GM19467 (cell line): ENCODE results near the gene AFP.
"Not testable (repeated sequence)": the region's sequence is repeated elsewhere in the genome, so short reads cannot be mapped to it uniquely, and the experiment has no call there.

ENCODE experiments used
- ATAC-seq: cut with Tn5 transposase; IDR thresholded peaks from one replicate; pipeline ENCODE4 v1.9.1; 2021; ENCODE audit warnings: mild to moderate bottlenecking, moderate library complexity; ENCODE audit not compliant: unreplicated experiment

Gene AFP

DNA sequence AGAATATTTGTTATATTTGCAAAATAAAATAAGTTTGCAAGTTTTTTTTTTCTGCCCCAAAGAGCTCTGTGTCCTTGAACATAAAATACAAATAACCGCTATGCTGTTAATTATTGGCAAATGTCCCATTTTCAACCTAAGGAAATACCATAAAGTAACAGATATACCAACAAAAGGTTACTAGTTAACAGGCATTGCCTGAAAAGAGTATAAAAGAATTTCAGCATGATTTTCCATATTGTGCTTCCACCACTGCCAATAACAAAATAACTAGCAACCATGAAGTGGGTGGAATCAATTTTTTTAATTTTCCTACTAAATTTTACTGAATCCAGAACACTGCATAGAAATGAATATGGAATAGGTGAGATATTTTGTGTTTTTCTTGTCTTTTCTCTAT, at the start of gene AFP:
Gene AFP (plus strand): TSS at position 238 of the 400 bp plus-strand sequence. CDS start 42 bp downstream, at position 280.
- no peak for ATAC-seq

DNA sequence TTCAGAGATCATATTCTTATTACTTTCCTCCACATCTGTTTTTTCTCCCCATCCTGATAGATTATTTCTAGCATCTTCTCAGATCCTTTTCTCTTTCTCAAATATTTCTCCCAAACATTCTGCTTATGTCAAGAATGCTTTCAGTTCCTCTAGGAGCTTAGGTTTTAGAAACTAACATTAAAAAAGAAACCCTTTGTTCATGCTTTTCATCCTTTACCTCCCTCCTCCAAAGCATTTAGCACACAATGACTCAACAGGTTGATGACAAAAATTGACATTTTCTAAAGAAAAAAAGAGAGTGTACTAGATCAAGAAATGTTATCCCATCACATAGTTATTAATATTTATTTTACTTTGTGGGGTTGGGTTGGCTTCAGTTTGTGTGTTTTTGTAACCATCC, 48.5 kb upstream of the AFP start:
- no peak for ATAC-seq

DNA sequence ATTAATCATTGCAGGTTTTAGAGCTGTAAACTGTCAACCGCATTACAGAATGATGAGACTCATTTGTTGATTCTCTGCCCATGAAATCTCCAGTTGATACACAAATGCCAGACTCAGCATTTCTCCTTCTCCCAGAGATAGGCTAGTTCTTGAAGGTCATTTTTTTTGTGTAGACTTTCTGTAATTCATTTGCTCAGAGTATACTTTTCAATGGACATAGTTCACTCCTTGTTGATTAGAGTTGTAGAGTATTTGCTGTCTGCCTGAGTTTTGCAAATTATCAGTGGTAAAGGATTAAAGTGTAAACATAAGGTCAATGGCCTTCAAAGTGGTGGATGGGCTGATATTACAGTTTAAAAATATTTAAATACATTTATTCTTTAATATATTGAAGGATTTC, 47.1 kb upstream of the AFP start:
- no peak for ATAC-seq

DNA sequence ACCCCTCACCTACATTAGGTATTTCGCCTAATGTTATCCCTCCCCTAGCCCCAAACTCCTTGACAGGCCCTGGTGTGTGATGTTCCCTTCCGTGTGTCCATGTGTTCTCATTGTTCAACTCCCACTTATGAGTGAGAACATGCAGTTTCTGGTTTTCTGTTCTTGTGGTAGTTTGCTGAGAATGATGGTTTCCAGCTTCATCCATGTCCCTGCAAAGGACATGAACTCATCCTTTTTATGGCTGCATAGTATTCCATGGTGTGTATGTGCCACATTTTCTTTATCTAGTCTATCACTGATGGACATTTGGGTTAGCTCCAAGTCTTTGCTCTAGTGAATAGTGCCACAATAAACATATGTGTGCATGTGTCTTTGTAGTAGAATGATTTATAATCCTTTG, 46.4 kb upstream of the AFP start:
- ATAC-seq = not testable (repeated sequence)

DNA sequence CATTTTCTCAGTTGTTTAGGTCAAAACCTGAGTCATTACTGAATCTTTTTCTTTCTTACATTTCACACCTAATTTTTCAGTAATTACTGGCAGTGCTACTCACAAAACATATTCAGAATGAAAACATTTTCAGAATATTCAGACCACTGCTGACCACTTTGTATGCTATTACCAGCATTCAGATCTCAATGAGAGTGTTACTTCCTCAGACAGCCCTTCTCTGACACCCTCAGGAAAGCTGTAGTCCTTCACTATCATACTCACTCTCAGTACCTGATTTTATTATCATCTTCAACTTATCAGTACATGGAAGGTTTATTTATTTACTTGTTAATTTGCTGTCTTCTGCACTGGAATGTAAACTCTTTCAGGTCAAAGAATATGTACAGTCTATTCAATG, 44.2 kb upstream of the AFP start:
- ATAC-seq = no peak

DNA sequence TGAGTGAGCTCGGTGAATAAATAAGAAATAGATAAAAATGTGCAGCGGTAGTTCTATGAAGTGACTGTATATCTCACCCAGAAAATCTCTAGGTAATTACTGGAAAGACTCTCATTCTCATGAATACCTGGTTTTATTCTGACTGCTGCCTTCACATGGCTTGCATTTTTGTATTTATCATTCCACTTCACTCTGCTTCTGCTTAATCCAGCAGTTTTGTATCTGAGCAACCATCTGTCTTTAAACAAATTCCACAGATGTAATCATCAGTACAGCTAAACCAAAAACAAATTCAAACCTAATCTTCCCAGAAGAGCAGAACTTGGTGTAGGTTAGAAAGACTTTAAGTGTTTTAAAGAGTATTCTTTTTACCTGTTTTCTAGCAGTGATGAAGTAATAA, 43.1 kb upstream of the AFP start:
- no peak for ATAC-seq

DNA sequence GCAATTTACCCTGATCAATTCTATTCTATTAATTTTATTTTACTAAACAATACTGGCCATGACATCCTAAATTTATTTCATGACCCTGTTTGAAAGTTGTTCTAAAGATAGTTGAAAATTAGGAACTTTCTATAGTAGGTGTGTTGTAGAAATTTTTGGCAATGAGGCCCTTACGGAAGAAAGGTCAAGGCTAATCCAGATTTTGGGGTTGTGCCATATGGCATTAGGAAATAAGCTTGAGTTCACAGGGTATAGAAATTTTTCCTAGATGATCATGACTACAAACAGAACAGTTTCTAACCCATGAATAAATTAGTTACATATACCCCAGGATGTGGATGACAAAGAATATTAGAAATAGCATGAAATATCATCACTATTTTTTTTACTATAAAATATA, 39.7 kb upstream of the AFP start:
- ATAC-seq = no peak

DNA sequence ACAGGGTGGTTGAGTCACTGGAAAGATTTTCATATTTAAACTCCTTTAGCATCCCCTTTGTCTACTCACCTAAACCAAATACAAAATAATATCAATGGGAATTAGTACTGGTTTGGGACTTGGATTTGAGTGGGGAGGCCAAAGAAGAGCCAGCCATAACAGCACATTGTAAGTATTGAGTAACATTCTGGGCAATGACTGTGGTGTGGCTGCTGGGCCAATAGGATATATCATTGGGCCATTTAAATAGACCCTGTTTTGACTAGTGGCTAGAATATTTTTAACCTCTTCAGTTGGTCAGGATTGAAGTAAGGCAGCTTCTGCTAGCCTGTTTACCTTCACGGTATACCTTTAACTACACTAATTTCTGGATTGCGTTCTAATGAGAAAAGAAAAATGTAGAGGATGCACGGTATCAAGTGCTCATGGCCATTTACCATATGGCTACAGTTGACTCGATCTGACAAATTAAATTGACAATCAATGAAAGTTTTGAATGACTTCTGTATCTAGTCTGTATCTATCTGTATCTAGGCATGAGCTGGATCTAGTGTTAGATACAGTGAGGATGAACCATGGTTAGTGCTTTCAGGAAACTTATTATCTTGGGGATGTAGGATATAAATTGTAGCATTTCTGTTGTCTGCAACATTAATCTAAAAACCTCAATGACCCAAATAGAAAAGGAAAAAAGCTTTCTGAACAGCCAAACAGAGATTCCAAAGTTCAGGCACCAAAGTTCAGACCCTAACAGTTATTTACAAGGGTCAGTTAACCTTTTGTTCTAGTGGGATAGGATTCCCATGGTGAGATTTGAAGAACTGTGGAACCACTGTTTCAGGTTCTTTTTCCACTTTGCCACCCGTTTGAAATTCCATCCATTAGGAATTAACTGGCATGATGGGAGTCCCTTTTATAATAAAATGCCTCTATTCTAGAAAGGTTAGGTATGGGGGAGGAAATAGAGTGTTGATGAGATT, 38.7 kb upstream of the AFP start:
- ATAC-seq = no peak

DNA sequence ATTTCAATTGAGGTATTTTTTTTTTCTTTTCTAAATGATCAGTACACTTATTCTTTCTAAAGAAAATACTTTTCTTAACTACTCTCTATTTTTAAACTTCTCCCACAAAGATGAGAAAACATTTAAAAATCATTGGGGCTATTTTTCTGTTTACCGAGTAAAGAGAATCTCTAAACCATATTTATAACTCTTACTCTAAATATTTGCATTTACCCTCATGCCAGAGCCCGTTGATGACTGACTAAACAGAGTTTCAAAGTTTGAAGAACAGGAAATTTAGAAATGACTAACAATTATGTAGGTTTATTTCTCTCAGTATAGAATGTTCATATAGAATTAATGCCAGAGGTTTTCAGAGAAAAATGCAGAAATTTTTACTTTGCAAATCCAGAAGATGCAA, 34.6 kb upstream of the AFP start:
- ATAC-seq = no peak

DNA sequence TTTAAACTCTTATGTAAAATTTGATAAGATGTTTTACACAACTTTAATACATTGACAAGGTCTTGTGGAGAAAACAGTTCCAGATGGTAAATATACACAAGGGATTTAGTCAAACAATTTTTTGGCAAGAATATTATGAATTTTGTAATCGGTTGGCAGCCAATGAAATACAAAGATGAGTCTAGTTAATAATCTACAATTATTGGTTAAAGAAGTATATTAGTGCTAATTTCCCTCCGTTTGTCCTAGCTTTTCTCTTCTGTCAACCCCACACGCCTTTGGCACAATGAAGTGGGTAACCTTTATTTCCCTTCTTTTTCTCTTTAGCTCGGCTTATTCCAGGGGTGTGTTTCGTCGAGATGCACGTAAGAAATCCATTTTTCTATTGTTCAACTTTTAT, 32.0 kb upstream of the AFP start, which contains the start of gene ALB:
Gene ALB (plus strand): TSS at position 246 of the 400 bp plus-strand sequence. CDS start 41 bp downstream, at position 287.
- ATAC-seq = no peak

DNA sequence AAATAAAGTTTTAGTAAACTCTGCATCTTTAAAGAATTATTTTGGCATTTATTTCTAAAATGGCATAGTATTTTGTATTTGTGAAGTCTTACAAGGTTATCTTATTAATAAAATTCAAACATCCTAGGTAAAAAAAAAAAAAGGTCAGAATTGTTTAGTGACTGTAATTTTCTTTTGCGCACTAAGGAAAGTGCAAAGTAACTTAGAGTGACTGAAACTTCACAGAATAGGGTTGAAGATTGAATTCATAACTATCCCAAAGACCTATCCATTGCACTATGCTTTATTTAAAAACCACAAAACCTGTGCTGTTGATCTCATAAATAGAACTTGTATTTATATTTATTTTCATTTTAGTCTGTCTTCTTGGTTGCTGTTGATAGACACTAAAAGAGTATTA, 31.6 kb upstream of the AFP start:
- no peak for ATAC-seq

DNA sequence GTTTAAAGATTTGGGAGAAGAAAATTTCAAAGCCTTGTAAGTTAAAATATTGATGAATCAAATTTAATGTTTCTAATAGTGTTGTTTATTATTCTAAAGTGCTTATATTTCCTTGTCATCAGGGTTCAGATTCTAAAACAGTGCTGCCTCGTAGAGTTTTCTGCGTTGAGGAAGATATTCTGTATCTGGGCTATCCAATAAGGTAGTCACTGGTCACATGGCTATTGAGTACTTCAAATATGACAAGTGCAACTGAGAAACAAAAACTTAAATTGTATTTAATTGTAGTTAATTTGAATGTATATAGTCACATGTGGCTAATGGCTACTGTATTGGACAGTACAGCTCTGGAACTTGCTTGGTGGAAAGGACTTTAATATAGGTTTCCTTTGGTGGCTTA, 30.9 kb upstream of the AFP start:
- no peak for ATAC-seq

DNA sequence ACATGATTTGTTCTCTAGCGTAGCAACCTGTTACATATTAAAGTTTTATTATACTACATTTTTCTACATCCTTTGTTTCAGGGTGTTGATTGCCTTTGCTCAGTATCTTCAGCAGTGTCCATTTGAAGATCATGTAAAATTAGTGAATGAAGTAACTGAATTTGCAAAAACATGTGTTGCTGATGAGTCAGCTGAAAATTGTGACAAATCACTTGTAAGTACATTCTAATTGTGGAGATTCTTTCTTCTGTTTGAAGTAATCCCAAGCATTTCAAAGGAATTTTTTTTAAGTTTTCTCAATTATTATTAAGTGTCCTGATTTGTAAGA, 29.5 kb upstream of the AFP start:
- ATAC-seq = no peak

DNA sequence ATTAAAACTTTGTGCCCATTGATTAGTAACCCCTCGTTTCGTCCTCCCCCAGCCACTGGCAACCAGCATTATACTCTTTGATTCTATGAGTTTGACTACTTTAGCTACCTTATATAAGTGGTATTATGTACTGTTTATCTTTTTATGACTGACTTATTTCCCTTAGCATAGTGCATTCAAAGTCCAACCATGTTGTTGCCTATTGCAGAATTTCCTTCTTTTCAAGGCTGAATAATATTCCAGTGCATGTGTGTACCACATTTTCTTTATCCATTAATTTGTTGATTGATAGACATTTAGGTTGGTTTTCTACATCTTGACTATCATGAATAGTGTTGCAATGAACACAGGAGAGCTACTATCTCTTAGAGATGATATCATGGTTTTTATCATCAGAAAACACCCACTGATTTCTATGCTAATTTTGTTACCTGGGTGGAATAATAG, 28.8 kb upstream of the AFP start:
- no peak for ATAC-seq

DNA sequence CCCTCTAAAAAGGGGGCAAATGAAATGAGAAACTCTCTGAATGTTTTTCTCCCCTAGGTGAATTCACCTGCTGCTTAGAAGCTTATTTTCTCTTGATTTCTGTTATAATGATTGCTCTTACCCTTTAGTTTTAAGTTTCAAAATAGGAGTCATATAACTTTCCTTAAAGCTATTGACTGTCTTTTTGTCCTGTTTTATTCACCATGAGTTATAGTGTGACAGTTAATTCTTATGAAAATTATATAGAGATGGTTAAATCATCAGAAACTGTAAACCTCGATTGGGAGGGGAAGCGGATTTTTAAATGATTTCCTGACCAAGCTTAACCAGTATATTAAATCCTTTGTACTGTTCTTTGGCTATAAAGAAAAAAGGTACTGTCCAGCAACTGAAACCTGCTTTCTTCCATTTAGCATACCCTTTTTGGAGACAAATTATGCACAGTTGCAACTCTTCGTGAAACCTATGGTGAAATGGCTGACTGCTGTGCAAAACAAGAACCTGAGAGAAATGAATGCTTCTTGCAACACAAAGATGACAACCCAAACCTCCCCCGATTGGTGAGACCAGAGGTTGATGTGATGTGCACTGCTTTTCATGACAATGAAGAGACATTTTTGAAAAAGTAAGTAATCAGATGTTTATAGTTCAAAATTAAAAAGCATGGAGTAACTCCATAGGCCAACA, 27.7 kb upstream of the AFP start:
- no peak for ATAC-seq

DNA sequence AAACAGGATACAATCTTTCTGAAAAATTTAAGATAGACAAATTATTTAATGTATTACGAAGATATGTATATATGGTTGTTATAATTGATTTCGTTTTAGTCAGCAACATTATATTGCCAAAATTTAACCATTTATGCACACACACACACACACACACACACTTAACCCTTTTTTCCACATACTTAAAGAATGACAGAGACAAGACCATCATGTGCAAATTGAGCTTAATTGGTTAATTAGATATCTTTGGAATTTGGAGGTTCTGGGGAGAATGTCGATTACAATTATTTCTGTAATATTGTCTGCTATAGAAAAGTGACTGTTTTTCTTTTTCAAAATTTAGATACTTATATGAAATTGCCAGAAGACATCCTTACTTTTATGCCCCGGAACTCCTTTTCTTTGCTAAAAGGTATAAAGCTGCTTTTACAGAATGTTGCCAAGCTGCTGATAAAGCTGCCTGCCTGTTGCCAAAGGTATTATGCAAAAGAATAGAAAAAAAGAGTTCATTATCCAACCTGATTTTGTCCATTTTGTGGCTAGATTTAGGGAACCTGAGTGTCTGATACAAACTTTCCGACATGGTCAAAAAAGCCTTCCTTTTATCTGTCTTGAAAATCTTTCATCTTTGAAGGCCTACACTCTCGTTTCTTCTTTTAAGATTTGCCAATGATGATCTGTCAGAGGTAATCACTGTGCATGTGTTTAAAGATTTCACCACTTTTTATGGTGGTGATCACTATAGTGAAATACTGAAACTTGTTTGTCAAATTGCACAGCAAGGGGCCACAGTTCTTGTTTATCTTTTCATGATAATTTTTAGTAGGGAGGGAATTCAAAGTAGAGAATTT, 26.8 kb upstream of the AFP start:
- no peak for ATAC-seq

DNA sequence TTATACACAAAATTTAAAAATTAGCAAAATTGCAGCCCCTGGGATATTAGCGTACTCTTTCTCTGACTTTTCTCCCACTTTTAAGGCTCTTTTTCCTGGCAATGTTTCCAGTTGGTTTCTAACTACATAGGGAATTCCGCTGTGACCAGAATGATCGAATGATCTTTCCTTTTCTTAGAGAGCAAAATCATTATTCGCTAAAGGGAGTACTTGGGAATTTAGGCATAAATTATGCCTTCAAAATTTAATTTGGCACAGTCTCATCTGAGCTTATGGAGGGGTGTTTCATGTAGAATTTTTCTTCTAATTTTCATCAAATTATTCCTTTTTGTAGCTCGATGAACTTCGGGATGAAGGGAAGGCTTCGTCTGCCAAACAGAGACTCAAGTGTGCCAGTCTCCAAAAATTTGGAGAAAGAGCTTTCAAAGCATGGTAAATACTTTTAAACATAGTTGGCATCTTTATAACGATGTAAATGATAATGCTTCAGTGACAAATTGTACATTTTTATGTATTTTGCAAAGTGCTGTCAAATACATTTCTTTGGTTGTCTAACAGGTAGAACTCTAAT, 26.0 kb upstream of the AFP start:
- no peak for ATAC-seq

DNA sequence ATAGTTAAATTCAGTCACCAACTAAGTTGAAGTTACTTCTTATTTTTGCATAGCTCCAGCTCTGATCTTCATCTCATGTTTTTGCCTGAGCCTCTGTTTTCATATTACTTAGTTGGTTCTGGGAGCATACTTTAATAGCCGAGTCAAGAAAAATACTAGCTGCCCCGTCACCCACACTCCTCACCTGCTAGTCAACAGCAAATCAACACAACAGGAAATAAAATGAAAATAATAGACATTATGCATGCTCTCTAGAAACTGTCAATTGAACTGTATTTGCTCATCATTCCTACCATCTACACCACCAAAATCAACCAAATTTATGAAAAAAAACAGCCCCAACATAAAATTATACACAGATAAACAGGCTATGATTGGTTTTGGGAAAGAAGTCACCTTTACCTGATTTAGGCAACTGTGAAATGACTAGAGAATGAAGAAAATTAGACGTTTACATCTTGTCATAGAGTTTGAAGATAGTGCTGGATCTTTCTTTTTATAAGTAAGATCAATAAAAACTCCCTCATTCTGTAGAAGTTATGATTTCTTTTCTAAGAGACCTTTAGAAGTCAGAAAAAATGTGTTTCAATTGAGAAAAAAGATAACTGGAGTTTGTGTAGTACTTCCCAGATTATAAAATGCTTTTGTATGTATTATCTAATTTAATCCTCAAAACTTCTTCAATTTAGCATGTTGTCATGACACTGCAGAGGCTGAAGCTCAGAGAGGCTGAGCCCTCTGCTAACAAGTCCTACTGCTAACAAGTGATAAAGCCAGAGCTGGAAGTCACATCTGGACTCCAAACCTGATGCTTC, 24.9 kb upstream of the AFP start:
- ATAC-seq = no peak

DNA sequence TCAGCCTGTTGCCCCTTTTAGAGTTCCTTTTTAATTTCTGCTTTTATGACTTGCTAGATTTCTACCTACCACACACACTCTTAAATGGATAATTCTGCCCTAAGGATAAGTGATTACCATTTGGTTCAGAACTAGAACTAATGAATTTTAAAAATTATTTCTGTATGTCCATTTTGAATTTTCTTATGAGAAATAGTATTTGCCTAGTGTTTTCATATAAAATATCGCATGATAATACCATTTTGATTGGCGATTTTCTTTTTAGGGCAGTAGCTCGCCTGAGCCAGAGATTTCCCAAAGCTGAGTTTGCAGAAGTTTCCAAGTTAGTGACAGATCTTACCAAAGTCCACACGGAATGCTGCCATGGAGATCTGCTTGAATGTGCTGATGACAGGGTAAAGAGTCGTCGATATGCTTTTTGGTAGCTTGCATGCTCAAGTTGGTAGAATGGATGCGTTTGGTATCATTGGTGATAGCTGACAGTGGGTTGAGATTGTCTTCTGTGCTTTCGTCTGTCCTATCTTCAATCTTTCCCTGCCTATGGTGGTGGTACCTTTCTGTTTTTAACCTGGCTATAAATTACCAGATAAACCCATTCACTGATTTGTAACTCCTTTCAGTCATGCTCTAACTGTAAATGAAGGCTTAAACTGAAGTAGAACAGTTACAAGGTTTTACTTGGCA, 24.1 kb upstream of the AFP start:
- ATAC-seq = no peak
